Lower lobe of right lung (tissue), 2 donors: ENCODE data around the gene CPXM2. TPM values are rescaled to one million over a fixed set of nuclear protein-coding genes. Genes with fewer than 3 reads are reported as not detected.

Source experiments
- ATAC-seq, 2 donors: fragments of 200-7000 bp; cut with Tn5 transposase; one replicate each; pipeline ENCODE4 v1.9.1; 2020 to 2022; ENCODE audit warnings: mild to moderate bottlenecking in 2 of 2, moderate library complexity in 2 of 2
- DNase-seq: peaks from one replicate; pipeline ENCODE4 v3.0.0-alpha.2; 2020
- H3K27ac ChIP-seq: fragments of 200-600 bp; one replicate; pipeline ENCODE4 v1.8.0; 2022
- H3K27me3 ChIP-seq: fragments of 200-600 bp; one replicate; pipeline ENCODE4 v1.8.0; 2022; ENCODE audit warnings: low read depth
- H3K36me3 ChIP-seq: fragments of 200-600 bp; one replicate; pipeline ENCODE4 v1.8.0; 2022; ENCODE audit warnings: mild to moderate bottlenecking
- H3K4me1 ChIP-seq: fragments of 200-600 bp; one replicate; pipeline ENCODE4 v1.8.0; 2022
- H3K4me3 ChIP-seq: fragments of 200-600 bp; one replicate; pipeline ENCODE4 v1.8.0; 2022; ENCODE audit warnings: mild to moderate bottlenecking
- H3K9me3 ChIP-seq: fragments of 200-600 bp; one replicate; pipeline ENCODE4 v1.8.0; 2022
- CTCF ChIP-seq: fragments of 200-600 bp; IDR thresholded peaks from one replicate; pipeline ENCODE4 v1.8.0; 2022; ENCODE audit warnings: antibody characterized with exemption, mild to moderate bottlenecking
- intact Hi-C: fragments of 100-400 bp; cut with DNase I; formaldehyde crosslinking; loops from one replicate; pipeline ENCODE4 v1.11.0; 2022
- total RNA-seq: library from RNA; stranded (reverse); fragmentation: NEBNext Ultra II Directional; extraction: Animal tissue kit (Norgen Biotek cat#: 25700); gene quantifications from one replicate; pipeline ENCODE4 v1.2.1, GENCODE V29; 2021
- donor health status: DM: no; HTN: yes; CAD: no; lungs with severe emphysema.

The CPXM2 gene
- total RNA-seq, 1 donor from 2014 or later: 6.3 TPM

DNA sequence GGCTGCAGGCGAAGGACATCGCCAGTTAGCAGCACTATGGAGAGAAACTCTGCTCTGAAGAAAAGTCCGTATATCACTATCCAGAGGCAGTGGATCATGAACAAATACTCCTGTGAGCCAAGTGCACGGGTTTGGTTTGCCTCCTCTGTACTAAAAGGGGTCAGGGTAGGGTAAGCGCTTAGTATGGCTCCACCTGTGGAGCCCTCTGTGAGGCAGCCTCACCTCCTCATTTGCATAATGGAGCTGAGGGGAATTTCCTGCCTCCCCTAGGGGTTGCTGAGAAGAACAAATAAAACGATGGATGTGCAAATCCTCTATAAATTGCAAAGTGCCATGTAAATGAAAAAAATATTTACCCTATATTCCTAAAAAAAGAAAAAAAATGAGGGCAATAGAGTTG is 162.1 kb downstream of the CPXM2 start:
- no peak for ATAC-seq
- H3K36me3 ChIP-seq: no peaks in the 10 kb centered on the region
- no peak for TF ChIP-seq CTCF

GRCh38 chr10:123726836-123727235 is 164.8 kb downstream of the CPXM2 start:
- no peak for TF ChIP-seq CTCF
- Histone ChIP-seq H3K4me1 (no peaks in the 10 kb centered on the region), H3K27me3 (no peaks in the 10 kb centered on the region), H3K27ac (no peak overlapping the region), H3K36me3 (no peaks in the 10 kb centered on the region), H3K4me3 (no peak overlapping the region), H3K9me3 (no peaks in the 10 kb centered on the region)
- ATAC-seq: no peak
- intact Hi-C loops: no loop called here
- no peak for DNase-seq

More for the DNA sequence above, 162.1 kb downstream of the CPXM2 start:
- DNase-seq: no peak
- Histone ChIP-seq H3K27me3 (no peaks in the 10 kb centered on the region), H3K4me1 (no peaks in the 10 kb centered on the region), H3K27ac (no peak overlapping the region), H3K9me3 (no peaks in the 10 kb centered on the region), H3K4me3 (no peak overlapping the region)
- intact Hi-C loops: no loop called here

GRCh38 chr10:123726381-123726780 is 165.2 kb downstream of the CPXM2 start:
- TF ChIP-seq CTCF: no peak
- Histone ChIP-seq H3K27ac (no peak overlapping the region), H3K4me3 (no peak overlapping the region), H3K27me3 (no peaks in the 10 kb centered on the region), H3K9me3 (no peaks in the 10 kb centered on the region), H3K4me1 (no peaks in the 10 kb centered on the region), H3K36me3 (no peaks in the 10 kb centered on the region)
- no peak for DNase-seq
- intact Hi-C loops: no loop called here
- no peak for ATAC-seq

GRCh38 chr10:123724747-123725146 is 166.9 kb downstream of the CPXM2 start:
- no peaks in the 10 kb centered on the region for H3K36me3 ChIP-seq
- TF ChIP-seq CTCF: no peak
- ATAC-seq (no peak), DNase-seq (no peak)
- H3K27ac ChIP-seq: no peak overlapping the region
- H3K27me3 ChIP-seq: no peaks in the 10 kb centered on the region
- no peaks in the 10 kb centered on the region for H3K4me1 ChIP-seq
- no peaks in the 10 kb centered on the region for H3K9me3 ChIP-seq
- H3K4me3 ChIP-seq: no peak overlapping the region
- intact Hi-C loops: no loop called here

DNA sequence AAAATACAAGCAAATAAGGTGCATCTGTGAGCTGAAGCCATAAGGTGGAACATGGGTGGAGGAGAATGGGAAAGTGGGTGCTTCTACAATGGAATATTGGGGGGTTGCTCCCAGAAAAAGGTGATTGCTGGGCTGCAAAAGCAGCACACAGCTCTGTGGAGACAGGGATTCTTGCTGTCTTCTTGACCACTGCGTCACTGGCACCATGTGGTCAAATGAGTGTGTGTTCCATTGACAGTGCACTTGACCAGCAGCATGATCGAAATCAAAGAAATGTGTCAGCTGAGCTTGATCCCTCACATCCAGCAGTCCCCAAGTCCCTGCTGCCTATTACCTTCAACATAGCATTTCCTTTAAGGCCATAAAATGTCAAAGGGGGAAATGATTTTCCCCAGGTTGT is 169.3 kb downstream of the CPXM2 start:
- Histone ChIP-seq H3K36me3 (no peaks in the 10 kb centered on the region), H3K27ac (no peak overlapping the region), H3K9me3 (no peaks in the 10 kb centered on the region), H3K4me1 (no peaks in the 10 kb centered on the region), H3K27me3 (no peaks in the 10 kb centered on the region), H3K4me3 (no peak overlapping the region)
- DNase-seq (no peak), ATAC-seq (no peak)
- intact Hi-C loops: no loop called here
- TF ChIP-seq CTCF: no peak

DNA sequence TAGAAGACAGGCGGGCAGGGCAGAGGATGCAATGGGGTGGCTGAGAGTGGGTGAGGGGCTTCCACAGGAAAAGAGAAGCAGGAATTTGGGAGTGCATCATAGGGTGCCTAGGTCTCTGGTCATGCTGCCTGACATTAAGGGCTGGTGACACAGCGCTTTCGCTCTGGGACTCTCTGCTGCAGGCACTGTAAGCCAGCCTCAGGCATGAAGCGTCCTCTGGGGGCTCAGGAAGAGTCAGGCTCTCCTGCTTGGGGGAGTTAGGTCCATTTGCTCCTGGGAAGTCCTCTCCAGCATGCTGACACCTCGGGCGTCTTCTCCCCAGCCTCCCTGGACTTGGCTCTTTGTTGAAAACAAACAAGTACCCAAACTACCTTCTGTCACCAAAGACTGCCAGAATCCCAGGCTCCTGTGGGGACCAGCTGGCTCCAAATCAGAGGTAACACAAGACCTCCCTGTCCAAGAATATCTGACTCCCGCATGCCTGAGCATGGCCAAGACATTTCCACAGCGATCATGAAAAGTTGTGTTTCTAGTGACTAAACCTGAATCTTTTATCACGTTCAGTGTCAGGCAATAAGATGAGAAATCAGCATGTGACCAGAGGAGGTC is 170.1 kb downstream of the CPXM2 start:
- Histone ChIP-seq H3K4me1 (no peaks in the 10 kb centered on the region), H3K9me3 (no peaks in the 10 kb centered on the region), H3K4me3 (no peak overlapping the region), H3K36me3 (no peaks in the 10 kb centered on the region), H3K27ac (no peak overlapping the region), H3K27me3 (no peaks in the 10 kb centered on the region)
- DNase-seq (no peak), ATAC-seq (no peak)
- intact Hi-C loops: no loop called here
- TF ChIP-seq CTCF: no peak
